H1 (cell line): ENCODE data around the gene PCYT2. TPM values are rescaled to one million over a fixed set of nuclear protein-coding genes. Genes with fewer than 3 reads are reported as not detected.

Source experiments
- CEBPB ChIP-seq: IDR thresholded peaks from 2 replicates; pipeline ENCODE4 v1.6.1; 2012; ENCODE audit warnings: low read depth, low read length
- CHD2 ChIP-seq: IDR thresholded peaks from 2 replicates; pipeline ENCODE4 v1.6.1; 2012; ENCODE audit warnings: low read length, improper control_type of control experiment
- CREB1 ChIP-seq: IDR thresholded peaks from 2 replicates; pipeline ENCODE4 v1.6.1; 2012; ENCODE audit warnings: inconsistent platforms
- EZH2 ChIP-seq: fragments of 200-600 bp; sonication (generic); IDR thresholded peaks from 2 replicates; pipeline ENCODE4 v1.7.1; 2012; ENCODE audit warnings: low read depth, mild to moderate bottlenecking, moderate library complexity, low read length, inconsistent platforms; ENCODE audit not compliant: severe bottlenecking
- JUN ChIP-seq: IDR thresholded peaks from 2 replicates; pipeline ENCODE4 v1.6.1; 2011; ENCODE audit warnings: low read depth, mild to moderate bottlenecking, improper control_type of control experiment, low read length
- MAFK ChIP-seq: IDR thresholded peaks from 2 replicates; pipeline ENCODE4 v1.6.1; 2012; ENCODE audit warnings: low read depth, mild to moderate bottlenecking, improper control_type of control experiment, low read length
- NRF1 ChIP-seq: IDR thresholded peaks from 2 replicates; pipeline ENCODE4 v1.6.1; 2011; ENCODE audit warnings: mild to moderate bottlenecking, low read depth, low read length, improper control_type of control experiment
- POLR2A ChIP-seq, 2 experiments: IDR thresholded peaks; 1 replicate in 1 of 2; 2 replicates in 1 of 2; pipeline ENCODE4 v1.6.1; 2011; ENCODE audit warnings: low read depth in 2 of 2, low read length in 2 of 2, mild to moderate bottlenecking in 2 of 2; ENCODE audit errors: control extremely low read depth in 1 of 2
- RFX5 ChIP-seq: IDR thresholded peaks from 2 replicates; pipeline ENCODE4 v1.6.1; 2011; ENCODE audit warnings: low read depth, low read length, improper control_type of control experiment, borderline replicate concordance
- SIN3A ChIP-seq, 2 experiments: IDR thresholded peaks in 1 of 2; conservative IDR thresholded peaks in 1 of 2; 2 replicates each; pipeline ENCODE4 v1.6.1; 2011 to 2012; ENCODE audit warnings: low read length in 2 of 2, improper control_type of control experiment in 1 of 2, low read depth in 1 of 2, mild to moderate bottlenecking in 1 of 2
- polyA plus RNA-seq, 7 experiments: library from polyadenylated mRNA; depleted of rRNA in 3 of 7; stranded (reverse) in 5 of 7; unstranded in 2 of 7; fragments of >200 nt in 5 of 7; fragments of 200-250 nt in 2 of 7; gene quantifications; 1 replicate in 5 of 7; 2 replicates in 1 of 7; 4 replicates in 1 of 7; pipeline versions ENCODE4 v1.2.1 to v1.2.3, GENCODE V29; 2011 to 2013; ENCODE audit warnings: missing spikeins in 2 of 7, mixed read lengths in 2 of 7
- total RNA-seq: library from RNA; stranded (reverse); fragmentation: NEBNext Ultra II Directional; extraction: Animal tissue kit (Norgen Biotek cat#: 25700); gene quantifications from 2 replicates; pipeline ENCODE4 v1.2.1, GENCODE V29; 2021
- TF ChIP-seq, protein P1 (sequence below): fragments of 300-600 bp; sonication (generic); IDR thresholded peaks from 2 replicates; pipeline ENCODE4 v1.7.1; 2012; ENCODE audit warnings: low read length, moderate library complexity, mild to moderate bottlenecking, inconsistent platforms; ENCODE audit not compliant: insufficient replicate concordance

Gene PCYT2
- total and polyA plus RNA-seq, 2 of the 8 experiments (the other 6 are each of a cell fraction or from before 2014, with no cell fraction given): 29.9 to 31.3 TPM

GRCh38 chr17:81916234-81917001 is 5.2 kb upstream of the PCYT2 start (continued):
- TF ChIP-seq, protein P1, sequence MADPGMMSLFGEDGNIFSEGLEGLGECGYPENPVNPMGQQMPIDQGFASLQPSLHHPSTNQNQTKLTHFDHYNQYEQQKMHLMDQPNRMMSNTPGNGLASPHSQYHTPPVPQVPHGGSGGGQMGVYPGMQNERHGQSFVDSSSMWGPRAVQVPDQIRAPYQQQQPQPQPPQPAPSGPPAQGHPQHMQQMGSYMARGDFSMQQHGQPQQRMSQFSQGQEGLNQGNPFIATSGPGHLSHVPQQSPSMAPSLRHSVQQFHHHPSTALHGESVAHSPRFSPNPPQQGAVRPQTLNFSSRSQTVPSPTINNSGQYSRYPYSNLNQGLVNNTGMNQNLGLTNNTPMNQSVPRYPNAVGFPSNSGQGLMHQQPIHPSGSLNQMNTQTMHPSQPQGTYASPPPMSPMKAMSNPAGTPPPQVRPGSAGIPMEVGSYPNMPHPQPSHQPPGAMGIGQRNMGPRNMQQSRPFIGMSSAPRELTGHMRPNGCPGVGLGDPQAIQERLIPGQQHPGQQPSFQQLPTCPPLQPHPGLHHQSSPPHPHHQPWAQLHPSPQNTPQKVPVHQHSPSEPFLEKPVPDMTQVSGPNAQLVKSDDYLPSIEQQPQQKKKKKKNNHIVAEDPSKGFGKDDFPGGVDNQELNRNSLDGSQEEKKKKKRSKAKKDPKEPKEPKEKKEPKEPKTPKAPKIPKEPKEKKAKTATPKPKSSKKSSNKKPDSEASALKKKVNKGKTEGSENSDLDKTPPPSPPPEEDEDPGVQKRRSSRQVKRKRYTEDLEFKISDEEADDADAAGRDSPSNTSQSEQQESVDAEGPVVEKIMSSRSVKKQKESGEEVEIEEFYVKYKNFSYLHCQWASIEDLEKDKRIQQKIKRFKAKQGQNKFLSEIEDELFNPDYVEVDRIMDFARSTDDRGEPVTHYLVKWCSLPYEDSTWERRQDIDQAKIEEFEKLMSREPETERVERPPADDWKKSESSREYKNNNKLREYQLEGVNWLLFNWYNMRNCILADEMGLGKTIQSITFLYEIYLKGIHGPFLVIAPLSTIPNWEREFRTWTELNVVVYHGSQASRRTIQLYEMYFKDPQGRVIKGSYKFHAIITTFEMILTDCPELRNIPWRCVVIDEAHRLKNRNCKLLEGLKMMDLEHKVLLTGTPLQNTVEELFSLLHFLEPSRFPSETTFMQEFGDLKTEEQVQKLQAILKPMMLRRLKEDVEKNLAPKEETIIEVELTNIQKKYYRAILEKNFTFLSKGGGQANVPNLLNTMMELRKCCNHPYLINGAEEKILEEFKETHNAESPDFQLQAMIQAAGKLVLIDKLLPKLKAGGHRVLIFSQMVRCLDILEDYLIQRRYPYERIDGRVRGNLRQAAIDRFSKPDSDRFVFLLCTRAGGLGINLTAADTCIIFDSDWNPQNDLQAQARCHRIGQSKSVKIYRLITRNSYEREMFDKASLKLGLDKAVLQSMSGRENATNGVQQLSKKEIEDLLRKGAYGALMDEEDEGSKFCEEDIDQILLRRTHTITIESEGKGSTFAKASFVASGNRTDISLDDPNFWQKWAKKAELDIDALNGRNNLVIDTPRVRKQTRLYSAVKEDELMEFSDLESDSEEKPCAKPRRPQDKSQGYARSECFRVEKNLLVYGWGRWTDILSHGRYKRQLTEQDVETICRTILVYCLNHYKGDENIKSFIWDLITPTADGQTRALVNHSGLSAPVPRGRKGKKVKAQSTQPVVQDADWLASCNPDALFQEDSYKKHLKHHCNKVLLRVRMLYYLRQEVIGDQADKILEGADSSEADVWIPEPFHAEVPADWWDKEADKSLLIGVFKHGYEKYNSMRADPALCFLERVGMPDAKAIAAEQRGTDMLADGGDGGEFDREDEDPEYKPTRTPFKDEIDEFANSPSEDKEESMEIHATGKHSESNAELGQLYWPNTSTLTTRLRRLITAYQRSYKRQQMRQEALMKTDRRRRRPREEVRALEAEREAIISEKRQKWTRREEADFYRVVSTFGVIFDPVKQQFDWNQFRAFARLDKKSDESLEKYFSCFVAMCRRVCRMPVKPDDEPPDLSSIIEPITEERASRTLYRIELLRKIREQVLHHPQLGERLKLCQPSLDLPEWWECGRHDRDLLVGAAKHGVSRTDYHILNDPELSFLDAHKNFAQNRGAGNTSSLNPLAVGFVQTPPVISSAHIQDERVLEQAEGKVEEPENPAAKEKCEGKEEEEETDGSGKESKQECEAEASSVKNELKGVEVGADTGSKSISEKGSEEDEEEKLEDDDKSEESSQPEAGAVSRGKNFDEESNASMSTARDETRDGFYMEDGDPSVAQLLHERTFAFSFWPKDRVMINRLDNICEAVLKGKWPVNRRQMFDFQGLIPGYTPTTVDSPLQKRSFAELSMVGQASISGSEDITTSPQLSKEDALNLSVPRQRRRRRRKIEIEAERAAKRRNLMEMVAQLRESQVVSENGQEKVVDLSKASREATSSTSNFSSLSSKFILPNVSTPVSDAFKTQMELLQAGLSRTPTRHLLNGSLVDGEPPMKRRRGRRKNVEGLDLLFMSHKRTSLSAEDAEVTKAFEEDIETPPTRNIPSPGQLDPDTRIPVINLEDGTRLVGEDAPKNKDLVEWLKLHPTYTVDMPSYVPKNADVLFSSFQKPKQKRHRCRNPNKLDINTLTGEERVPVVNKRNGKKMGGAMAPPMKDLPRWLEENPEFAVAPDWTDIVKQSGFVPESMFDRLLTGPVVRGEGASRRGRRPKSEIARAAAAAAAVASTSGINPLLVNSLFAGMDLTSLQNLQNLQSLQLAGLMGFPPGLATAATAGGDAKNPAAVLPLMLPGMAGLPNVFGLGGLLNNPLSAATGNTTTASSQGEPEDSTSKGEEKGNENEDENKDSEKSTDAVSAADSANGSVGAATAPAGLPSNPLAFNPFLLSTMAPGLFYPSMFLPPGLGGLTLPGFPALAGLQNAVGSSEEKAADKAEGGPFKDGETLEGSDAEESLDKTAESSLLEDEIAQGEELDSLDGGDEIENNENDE: no peak
- TF ChIP-seq CHD2 (no peak), SIN3A (conservative IDR thresholded peaks at IDR 0.05 in 1 of 2, IDR thresholded peaks at IDR 0.05 in 1 of 2; ENCODE audit: low read depth in 1 of 2, low read length in 2 of 2) (no peak), MAFK (no peak), CEBPB (no peak), EZH2 (no peak), CREB1 (no peak), RFX5 (no peak), JUN (no peak), POLR2A (IDR thresholded peaks at IDR 0.05; ENCODE audit: control extremely low read depth in 1 of 2, low read depth in 2 of 2, low read length in 2 of 2) (no peak), NRF1 (no peak)
